NCI-H2107 treated with DMSO at 0.1 percent for 48 hours (cell line): Measurements from ENCODE around the gene DOK6.
"Not testable (repeated sequence)": the region's sequence is repeated elsewhere in the genome, so short reads cannot be mapped to it uniquely, and the experiment has no call there.

Source experiments
- DNase-seq: peaks from one replicate; lab custom pipeline; 2025; ENCODE audit not compliant: unreplicated experiment; lab: John Stamatoyannopoulos, UW

Gene DOK6

DNA sequence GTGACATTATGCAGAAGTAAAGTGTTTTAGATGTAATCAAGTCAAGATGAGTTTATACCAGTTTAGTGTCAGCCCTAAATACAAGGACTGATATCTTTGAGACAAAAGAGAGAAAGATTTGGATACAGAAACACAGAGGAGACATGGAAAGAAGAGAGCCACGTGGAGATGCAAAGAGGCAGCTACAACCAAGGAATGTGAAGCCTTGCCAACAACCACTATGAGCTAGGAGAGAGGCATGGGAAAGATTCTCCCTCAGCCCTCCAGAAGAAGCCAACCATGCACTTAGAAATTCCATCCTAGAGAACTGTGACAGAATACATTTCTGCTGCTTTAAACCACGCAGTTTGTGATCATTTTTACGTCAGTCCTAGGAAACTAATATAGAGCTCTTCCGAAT is 217.2 kb downstream of the DOK6 start:
- no peak for DNase-seq

DNA sequence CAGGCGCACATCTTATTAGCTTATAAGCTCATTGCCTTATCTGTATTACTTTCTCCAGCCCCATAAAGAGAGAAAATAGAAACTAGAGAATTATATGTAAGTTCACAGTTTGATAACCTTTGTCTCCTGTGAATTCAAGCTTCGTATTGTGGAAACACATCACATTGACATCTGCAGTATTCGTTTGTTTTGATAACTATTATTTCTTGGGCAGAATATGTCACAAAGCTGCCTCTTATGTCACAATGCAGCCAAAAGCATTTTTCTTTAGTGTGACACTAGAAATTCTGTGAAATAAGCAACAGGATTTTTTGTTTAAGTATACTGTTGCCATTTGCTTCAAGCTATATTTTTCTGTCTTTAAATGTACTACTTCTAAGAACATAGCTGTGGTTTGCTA is 221.5 kb downstream of the DOK6 start:
- no peak for DNase-seq

DNA sequence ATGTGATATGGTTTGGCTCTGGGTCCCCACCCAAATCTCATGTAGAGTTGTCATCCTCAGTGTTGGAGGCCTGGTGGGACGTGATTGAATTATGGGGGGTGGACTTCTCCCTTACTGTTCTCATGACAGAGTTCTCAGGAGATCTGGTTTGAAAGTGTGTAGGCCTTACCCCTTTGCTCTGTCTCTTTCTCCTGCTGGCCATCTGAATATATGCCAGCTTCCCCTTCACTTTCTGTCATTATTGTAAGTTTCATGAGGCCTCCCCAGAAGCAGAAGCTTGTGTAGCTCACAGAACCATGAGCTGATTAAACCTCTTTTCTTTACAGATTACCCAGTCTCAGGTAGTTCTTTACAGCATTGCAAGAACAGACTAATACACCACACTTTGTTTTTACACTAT is 222.3 kb downstream of the DOK6 start:
- DNase-seq = no peak

DNA sequence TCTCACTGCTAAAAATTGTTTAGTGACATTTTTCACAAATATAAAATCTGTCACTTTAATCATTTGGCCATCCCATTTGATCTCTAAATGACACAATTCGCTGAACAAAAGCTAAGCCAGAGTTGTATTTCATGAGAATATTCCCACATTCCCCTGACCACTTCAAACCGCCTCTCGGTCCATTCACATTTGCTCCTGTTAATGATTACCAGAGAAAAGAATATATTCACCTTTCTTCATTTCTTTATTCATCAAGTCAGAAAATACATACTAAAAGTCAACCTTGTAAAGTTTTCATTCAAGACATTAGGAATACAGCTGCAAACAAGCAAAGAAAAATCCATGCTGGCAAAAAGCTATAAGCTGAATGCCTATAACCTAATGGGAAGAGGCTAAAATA is 225.5 kb downstream of the DOK6 start:
- no peak for DNase-seq

DNA sequence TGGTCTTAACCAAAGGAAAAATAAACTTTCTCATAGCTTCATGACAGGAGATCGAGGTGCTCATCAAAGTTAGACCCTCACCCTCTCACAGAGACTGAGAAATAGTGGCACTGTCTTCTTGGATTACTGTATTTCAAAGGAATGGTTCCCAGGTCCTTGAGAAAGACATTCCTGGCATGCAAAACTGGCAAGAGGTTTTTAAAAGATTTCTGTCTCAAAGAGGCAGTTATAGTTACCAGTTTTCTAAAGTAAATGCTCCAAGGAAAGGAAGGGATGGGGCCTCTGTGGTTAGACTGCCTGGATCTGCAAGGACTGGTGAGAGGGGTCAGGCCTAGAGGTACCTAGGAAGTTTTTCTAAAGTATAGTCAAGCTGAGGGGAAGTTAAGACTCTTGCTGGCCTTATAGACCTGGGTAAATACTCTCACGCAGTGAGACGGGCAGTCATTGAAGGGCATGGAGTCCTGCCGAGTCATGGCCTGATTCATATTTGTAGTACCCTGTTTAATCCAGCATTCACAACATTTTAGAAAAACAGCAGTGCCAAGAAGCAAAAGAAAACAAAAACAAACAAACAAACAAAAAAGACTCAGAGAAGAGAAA is 226.1 kb downstream of the DOK6 start:
- no peak for DNase-seq

DNA sequence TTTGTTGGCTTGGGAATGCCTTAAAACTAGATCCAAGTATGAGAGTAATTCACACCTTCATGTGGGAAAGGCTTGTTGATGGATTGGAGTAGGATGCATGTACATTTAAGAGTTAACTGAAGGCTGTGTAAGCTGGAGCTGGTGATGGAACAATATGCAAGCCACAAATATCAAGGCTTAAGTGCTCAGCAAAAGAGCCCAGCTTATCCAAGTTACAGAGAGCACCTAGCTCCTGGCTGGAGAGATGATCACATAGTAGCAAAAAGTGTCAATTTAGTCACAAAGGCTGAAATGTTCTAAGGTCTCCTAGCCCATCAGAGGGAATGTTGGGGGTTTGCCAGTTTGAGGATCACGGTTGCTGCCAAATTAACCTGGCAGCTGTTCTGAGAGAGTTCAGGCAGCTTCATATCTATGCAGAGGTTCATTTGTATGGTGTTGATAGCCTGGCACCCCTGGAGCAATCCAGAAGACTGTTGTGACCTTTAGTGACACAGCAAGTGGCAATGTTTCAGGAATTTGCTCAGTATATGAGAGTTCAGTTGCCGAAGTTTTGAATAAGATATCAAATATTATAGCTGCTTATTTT is 228.2 kb downstream of the DOK6 start:
- no peak for DNase-seq

DNA sequence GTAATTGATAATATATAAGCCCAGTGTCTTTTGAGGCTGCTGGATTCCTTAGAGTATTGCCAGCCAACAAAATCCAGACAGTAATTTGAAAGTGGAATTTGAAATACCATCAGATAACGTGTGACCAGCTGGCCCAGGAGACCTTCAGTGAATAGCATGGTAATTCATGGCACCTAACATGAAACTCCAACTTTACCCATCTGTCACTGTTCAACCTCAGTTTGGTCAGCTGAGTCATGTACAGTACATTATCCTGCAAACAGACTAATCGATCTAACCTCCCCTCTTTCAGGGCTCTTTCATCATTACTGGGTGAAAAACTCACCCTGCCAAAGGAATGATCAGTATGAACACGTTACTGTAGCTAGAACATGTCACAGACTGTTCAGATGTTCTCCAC is 230.6 kb downstream of the DOK6 start:
- no peak for DNase-seq

DNA sequence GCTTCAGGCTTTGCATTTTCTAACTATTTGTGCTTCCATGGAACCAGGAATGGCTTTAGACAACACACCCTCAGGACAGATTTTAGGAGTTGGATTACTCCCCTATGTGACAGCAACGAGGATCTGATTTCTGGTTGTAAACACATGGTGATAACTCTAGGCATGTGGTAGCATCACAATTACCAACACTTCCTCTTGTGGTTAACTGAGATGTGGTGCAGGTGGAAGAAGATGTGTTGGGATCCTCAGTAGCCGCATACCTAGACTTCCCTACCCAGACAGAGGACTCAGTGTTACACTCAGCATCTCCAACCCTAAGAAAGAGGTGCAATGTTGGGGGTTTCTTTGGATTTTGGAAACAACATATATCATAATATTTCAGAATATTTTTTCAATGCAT is 234.8 kb downstream of the DOK6 start:
- DNase-seq = peak; percentile 10

DNA sequence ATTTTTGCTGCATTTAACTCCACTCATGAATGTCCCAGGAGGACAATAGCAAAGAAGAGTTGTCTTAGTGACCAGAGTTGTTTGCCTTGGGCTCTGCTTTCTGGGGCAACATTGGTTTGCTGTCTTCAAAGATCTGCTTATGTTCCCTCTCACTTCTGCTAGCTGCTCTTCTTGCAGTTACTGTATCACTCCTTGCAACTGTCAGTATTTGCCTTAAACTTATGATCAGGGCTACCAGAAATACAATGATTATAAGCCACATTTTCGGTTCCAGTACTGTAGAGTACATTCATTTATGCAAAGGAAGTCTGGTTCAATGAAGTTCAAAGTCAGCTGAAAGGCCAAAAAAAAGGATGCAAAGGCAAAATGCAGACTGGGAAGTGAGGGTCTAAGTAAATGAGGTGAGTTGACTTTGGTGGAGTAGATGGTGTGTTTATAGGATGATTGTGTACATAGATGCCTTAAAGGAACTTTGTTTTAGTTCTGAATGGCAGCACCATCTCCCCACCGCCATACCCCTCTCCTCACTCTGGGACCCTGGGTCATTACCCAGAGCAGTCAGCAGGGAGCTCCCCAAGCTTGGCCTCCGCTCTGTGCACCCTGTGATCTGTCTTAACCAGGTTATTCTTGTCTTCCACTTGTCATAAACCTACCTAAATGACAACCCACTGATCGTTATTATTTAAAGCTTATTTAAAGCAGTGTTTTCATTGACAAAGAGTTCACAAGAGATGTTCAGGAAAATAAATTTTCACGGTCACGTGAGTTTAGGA is 236.0 kb downstream of the DOK6 start:
- no peak for DNase-seq

DNA sequence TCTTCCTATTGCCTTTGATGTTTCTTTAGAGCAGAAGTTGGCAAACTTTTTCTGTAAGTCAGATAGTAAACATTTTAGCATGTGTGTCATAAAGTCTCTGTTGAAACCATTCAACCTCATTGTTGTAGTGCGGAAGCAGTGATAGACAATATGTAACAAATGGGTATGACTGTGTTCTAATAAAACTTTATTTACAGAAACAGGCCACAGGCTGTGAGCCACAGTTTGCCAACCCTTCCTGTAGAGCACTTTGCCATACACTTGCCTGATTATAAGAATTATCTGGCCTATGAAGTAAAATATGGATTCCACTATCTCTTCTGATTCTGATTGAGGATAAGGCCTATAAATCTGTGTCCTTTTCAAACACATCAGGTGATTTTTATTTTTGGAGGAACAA is 237.4 kb downstream of the DOK6 start:
- no peak for DNase-seq

DNA sequence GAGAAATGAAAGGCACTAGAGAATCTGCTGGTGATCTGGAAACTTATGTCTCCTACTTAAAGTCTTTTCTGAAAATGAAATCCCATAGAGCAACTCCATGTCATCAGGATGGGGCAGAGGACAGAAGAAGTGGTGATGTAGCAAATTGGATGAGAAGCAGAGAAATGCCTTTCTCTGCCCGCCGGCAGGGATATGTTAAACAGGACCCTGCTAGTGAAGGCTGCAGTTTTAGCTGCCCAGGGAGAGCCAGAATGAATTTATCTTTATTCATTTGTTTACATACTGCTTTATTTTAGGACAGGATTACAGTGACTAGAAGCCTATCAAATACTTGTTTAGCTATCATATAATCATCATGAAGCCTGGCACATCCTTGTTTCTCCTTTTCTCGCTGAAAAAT is 247.0 kb downstream of the DOK6 start:
- DNase-seq = no peak

DNA sequence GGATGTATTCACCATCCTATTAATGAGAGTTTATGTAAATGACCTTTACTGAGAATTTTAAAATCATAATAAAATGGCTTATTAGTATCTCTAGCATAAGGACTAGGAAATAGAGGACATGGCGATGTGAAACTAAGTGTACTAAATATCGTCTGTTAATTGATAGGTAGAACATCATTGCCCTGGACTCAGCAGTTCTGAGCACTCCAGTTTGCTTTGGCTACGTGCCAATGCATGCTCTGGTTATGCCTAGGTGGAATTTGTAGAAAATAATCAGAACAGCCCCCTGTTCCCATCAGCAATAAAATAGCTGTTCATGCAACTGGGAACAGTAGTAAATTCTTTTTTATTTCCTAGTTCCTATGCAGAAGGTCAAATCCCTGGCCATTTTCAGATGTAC is 247.8 kb downstream of the DOK6 start:
- no peak for DNase-seq

DNA sequence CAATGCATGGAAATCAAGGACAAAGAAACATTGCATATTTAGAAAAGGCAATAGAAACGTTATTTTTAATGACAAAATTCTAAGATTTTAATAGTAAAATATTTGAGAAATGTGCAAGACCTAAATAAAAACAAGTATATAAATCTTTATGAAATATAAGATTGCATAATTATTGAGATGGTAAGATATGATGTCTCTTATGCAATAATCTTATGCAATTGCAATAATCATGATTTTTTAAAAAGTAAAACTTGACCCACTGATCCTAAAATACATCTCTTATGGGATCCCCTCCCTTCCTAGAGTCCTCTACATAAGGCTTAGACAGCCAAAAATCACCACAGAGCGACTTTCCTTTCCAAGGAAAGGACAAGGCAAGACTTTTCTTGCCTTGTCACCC is 249.0 kb downstream of the DOK6 start:
- DNase-seq = no peak

DNA sequence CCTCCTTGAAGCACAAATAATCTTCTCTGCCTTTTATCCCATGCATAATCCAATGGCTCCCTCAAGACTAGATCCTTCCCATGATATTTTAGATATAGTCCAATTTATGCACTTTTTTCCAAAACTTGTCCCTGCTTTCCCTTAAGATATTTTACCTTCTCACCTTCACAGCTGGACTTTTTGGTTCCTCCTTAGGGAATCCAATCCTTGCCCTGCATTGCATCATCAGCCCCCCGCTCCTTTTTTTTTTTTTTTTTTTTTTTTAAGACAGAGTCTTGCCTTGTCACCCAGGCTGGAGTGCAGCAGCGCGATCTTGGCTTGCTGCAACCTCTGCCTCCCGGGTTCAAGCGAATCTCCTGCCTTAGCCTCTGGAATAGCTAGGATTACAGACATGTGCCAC is 250.6 kb downstream of the DOK6 start:
- no peak for DNase-seq

DNA sequence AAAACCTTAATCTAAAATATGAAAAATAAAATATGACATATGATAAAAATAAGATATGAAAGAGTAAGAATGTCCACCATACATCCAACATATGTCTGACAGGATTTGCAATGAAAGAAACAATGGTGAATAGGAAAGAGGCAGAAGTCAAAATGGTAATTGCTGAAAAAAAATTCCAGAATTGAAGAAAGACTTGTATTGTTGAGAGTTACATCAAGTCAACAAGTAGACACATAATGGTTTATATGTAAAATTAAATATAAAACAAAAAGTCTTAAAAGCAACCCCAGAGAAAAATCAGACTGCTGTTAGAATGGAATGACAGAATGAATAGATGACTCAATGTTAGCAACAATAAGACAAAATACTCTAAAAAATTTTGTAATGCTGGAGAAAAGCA is 255.1 kb downstream of the DOK6 start:
- DNase-seq = no peak

DNA sequence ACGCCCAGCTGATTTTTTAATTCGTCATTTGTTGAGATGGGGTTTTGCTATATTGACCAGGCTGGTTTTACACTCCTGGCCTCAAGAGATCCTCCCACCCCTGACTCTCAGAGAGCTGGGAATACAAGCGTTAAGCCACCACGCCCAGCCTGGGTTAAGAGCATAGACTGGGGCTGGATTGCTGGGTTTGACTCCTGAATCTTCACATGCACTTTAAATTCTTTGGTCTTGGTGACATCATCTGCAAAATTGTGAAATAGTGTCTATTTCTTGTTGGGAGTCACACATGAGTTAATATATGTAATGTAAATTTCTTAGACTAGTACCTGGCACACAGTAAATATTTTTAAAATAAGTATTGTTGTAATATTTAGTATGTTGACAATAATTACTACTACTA is 257.4 kb downstream of the DOK6 start:
- DNase-seq = no peak

DNA sequence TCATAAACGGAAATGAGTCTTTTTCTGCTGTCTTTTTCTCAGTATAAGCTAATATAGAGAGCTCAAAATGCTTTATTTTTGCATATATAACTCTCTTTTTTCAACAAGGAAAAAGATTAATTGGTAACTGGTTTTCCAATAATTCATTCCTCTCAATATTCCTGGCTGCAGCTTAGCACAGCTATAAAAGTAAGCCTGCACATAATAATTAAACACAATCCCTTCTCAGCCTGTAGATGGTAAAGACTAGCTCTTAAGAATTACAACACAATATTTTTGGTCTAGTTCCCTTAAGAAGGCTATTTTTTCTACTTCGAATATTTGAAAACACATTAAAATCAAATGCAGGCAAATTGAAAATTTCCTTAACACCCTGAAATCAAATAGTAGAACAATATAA is 258.0 kb downstream of the DOK6 start:
- DNase-seq = no peak

DNA sequence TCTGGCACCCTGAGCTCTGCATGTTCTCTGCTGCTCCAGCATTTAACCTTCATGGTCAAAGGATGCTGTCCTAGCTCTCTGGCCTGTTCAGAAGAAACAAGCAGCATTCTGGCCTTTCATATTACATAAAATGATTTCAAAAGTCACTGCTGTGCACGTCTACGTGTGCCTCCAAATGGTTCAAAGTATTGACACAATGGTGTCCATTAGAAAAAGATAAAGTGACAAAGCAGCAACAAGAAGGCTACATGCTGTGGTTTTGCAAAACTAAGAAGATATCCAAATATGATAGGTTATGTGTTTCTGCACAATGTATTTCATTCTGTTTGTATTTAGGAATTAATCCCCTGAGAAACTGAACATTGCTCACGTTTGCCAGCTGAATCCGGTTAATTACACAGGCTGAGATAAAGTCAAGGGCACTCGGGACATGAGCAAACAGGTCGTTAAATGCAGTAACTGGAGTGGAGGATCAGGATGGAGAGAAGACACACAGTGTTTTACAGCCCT is 258.5 kb downstream of the DOK6 start:
- peak; percentile 35 for DNase-seq

DNA sequence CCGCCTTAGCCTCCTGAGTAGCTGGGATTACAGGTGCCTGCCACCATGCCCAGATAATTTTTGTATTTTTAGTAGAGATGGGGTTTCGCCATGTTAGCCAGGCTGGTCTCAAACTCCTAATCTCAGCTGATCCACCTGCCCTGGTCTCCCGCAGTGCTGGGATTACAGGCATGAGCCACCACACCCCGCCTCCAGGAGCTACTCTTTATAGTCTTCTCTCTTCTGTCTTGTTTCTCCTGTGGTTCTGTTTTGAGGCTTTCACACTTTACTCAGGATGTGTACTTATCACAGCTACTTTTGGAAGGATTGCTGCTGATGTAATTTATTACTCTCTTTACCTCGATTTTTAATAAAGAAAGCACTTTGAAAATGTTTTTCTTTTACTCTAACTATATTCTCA is 261.4 kb downstream of the DOK6 start:
- not testable (repeated sequence) for DNase-seq

DNA sequence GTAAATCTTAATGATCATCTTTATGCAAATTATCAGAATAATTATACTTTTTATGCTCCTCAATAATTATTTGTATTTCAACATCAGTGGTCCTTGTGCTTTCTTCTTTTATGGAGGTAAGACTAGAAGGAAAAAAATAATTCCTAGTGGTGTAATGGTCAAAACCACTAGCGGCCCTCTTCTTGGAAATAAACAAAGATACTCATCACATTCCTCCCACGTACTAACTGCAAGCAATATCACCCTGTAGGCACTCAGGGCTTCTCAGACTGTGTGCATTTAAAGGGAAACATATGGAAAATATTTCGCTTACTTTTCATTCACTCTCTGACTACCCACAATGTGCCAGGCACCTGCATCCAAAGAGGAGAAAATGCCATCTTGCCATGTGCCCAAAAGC is 263.7 kb downstream of the DOK6 start:
- no peak for DNase-seq

DNA sequence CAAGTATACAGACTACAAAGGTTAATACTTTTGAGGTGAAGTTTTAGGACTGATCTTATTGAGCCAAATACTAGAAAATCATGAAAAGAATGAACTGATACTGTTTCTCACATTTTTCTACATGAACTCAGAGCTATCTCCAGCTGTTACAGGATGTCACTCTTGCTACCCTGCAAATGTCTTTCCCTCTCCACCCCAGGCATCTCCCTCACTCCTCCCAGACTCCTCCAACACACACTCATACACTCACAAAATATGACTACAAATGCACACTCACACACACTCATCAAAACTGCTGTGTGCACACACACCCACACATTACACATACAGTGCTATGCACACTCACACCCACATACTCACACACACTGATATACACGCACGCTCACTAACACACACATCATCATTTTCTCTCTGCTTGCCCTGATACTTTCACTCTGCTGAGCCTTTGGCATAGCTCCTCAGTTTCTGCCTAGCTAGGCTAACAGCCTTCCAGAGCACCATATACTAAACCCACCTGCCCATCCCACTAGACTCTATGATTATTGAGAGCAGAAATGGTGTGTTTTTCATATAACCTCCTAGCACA is 273.7 kb downstream of the DOK6 start:
- DNase-seq = no peak

DNA sequence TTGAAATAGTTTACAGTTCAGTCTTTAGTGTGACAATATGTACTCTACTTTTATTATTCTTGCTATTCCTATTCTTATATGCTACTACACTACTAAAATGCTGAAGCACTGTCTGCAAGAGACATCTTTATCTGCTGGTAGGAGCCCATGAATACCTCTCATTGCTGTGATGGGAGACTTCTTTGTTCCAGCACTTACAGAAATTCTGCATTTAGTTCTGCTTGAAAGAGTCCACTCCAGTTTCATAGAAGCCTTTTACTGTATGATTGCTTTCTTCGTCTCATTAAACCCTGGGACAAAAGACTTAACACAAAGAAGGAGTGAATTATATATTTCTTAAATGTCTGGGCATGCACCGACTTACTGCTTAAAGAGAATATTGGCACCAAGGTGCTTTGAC is 274.3 kb downstream of the DOK6 start:
- peak; percentile 86 for DNase-seq
